Left ventricle myocardium superior (tissue), 1 donor: ENCODE results near the gene UGT1A10. TPM values are rescaled to one million over a fixed set of nuclear protein-coding genes. Genes with fewer than 3 reads are reported as not detected.
"Not testable (repeated sequence)": the region's sequence is repeated elsewhere in the genome, so short reads cannot be mapped to it uniquely, and the experiment has no call there.

Source experiments
- ATAC-seq: fragments of 200-7000 bp; cut with Tn5 transposase; one replicate; pipeline ENCODE4 v1.9.1; 2020; ENCODE audit warnings: mild to moderate bottlenecking, moderate library complexity
- DNase-seq: peaks from one replicate; pipeline ENCODE4 v3.0.0-alpha.2; 2020
- intact Hi-C: fragments of 100-400 bp; cut with micrococcal nuclease; formaldehyde crosslinking; loops from one replicate; pipeline ENCODE4 v1.11.0; 2022
- total RNA-seq: library from RNA; stranded (reverse); fragmentation: NEBNext Ultra II Directional; extraction: Animal tissue kit (Norgen Biotek cat#: 25700); gene quantifications from one replicate; pipeline ENCODE4 v1.2.1, GENCODE V29; 2021
- donor health status: DM: no; HTN: yes; CAD: no; lungs with severe emphysema.

UGT1A10 gene
- total RNA-seq, 1 donor from 2014 or later: not detected

DNA sequence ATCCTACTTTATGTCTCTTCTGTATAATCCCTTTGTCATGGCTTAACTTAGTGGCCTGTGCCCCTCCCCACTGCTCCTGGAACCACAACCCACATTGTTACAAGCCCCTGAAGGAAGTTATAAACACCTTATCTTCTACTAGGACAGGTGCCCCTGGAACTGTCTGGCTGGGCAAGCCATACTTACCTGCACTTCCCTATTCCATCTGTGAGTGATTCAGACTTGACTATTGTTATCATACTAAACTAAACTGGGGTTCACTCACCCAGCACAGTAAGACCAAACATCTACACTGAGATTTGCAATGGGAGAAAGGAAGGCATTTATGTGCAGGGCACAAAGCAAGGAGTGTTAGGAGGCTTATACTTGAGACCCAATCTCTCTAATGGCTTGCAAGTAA, 52.8 kb downstream of the UGT1A10 start:
- intact Hi-C loops: no loop called here
- no peak for ATAC-seq
- no peak for DNase-seq

- DNase-seq (no peak), ATAC-seq (no peak)
- intact Hi-C loops: no loop called here
Observed at GRCh38 chr2:233689501-233689900, 53.3 kb downstream of the UGT1A10 start.

DNA sequence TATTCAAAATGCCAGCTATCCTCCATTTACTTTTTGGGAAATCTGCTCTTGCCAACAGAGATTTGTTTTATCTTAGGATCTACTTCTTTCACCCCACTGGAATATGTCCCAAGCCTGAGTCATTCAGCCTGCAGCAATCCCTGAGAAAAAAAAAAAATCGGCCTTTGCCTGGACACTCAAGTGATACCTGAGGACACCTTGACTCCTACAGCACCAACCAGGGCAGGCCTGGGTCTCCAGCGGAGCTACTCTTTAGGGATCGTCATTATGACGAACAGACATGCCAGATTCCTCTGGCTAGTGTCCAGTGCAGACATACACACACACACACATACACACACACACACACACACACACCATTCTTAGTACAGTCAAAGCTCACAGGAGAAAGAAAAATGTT, 54.2 kb downstream of the UGT1A10 start:
- intact Hi-C loops: no loop called here
- DNase-seq (no peak), ATAC-seq (no peak)

DNA sequence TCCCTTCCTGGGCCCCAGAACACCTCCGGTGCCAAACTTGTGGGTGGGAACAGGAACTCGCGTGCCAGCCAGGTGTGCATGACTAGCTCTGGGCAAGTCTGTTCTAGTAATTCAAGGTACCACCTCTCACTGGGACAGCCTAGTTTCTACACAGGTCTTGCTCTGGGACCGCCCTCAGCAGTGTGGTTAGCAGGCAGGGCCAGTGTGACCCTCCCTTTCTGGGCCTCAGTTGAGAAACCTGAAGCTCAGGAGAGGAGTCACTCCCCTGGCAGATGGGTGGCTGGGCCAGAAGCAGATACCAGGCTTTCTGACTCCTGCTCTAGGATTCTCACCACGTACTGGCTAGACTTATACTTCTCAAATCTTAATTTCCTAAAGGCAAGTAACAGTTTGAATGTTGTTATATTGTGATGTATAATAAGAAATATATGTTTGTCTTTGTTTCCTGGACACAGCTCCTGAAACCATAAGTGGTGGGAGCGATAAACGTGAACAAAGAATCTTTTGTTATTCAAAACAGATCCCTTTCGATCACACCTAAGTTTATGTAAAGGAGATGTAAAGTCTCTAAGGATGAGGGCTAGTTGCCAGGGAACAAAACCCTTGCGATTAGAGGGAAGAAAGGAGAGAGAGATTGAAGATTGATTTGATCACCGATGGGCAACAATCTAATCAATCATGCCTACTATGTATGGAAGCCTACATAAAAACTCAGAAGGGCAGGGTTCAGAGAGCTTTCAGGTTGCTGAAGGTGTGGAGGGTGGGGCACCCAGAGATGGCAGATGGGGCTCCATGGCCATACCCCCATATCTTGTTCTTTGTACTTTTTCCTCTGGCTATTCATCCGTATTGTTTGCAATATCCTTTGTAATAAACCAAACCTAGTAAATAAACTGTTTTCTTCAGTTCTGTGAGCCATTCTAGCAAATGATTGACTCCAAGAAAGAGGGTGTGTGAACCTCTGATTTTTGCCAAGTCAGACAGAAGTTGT, 55.5 kb downstream of the UGT1A10 start:
- DNase-seq: no peak

GRCh38 chr2:233692648-233693047, 56.4 kb downstream of the UGT1A10 start, which contains the start of gene UGT1A6:
Gene UGT1A6, plus strand, starts transcription at chr2:233692890. Its CDS starts 115 bp downstream, at chr2:233693005.
- no peak for ATAC-seq
- DNase-seq: no peak
- intact Hi-C loops: no loop called here

More for the DNA sequence above, 55.5 kb downstream of the UGT1A10 start:
- intact Hi-C loops: no loop called here
- no peak for ATAC-seq

GRCh38 chr2:233693963-233694362, 57.7 kb downstream of the UGT1A10 start:
- DNase-seq (no peak), ATAC-seq (no peak)
- intact Hi-C loops: no loop called here

- DNase-seq (no peak), ATAC-seq (no peak)
- intact Hi-C loops: no loop called here
Observed at GRCh38 chr2:233698740-233699139, 62.5 kb downstream of the UGT1A10 start.

GRCh38 chr2:233699424-233700027, 63.3 kb downstream of the UGT1A10 start:
- ATAC-seq (no peak), DNase-seq (no peak)
- intact Hi-C loops: no loop called here

DNA sequence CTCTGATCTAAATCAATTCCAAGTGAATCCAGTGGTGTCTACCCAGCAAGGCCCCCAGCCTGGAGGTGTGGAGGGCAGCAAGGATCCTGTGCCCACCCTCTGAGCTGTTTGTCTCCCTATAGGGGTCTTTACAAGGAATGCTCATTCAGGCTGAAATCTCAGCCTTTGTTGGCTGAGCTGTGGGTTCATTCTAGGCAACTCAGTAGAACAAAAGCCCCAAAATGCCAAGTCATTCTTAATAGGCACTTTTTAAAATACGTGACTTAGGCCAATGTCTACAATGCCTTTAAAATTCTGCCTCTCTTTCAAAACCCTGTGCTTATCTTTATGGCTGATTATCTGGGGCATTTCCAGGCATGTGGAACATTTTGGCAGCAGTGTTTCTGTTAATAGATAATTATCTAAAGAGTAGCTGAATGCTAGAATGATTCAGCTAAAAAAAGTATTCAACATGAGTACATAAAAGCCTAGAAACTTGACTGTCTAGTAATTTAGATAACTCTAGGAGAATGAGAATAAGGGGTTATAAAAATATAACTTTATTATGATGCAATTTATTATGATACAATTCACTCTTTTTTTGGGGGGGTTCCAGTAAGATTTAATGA, 63.9 kb downstream of the UGT1A10 start:
- ATAC-seq (no peak), DNase-seq (no peak)
- intact Hi-C loops: no loop called here

DNA sequence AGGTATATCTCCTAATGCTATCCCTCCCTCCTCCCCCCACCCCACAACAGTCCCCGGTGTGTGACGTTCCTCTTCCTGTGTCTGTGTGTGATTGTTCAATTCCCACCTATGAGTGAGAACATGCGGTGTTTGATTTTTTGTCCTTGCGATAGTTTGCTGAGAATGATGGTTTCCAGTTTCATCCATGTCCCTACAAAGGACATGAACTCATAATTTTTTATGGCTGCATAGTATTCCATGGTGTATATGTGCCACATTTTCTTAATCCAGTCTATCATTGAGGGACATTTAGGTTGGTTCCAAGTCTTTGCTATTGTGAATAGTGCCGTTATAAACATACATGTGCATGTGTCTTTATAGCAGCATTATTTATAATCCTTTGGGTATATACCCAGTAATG, 64.6 kb downstream of the UGT1A10 start:
- ATAC-seq, intact Hi-C loops, DNase-seq: not testable (repeated sequence)

- no peak for DNase-seq
- intact Hi-C loops: no loop called here
- ATAC-seq: no peak
Observed at GRCh38 chr2:233702238-233702637, 66.0 kb downstream of the UGT1A10 start.

DNA sequence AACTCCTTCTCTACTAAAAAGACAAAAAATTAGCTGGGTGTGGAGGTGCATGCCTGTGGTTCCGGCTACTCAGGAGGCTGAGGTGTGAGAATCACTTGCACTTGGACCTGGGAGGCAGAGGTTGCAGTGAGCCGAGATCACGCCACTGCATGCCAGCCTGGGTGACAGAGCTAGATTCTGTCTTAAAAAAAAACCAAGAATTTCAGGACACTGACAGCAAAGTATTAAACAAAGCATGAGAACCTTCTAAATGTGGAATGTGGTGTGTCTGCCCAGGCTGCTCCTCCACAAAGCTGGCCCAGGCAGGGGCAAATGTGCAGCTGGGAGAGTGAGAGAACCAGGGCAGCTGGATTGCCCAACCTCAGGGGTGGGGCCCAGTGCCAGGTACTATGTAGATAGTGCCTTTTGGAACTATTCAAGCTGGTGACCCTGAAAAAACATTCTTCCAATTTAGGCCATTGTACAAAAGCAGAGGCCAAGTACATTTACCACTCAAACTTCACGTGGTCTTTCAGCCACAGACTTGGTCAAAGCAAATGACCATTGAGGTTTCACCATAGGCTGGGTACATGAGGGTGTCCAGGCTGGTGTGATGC, 69.8 kb downstream of the UGT1A10 start:
- intact Hi-C loops: no loop called here
- DNase-seq: no peak

DNA sequence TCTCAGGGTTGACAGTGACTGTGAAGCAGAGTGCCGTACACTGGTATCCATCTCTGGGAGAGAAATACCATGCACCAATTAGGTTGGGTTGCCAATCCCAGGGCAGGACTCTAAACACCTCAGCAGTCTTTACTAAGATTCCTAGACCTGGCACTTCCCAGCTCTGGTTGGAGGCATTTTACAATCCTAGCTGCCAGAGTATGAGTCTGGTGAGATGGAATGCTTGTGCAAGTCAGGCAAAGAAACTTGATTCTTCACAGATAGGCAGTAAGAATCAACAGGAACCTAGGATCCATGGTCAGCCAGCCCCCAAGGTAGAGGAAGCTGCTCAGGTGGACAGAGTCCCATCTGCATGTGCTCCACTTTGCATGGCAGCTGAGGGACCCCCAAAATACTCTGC, 70.5 kb downstream of the UGT1A10 start:
- no peak for DNase-seq
- intact Hi-C loops: no loop called here
- no peak for ATAC-seq

More for the DNA sequence above, 69.8 kb downstream of the UGT1A10 start:
- ATAC-seq: no peak

DNA sequence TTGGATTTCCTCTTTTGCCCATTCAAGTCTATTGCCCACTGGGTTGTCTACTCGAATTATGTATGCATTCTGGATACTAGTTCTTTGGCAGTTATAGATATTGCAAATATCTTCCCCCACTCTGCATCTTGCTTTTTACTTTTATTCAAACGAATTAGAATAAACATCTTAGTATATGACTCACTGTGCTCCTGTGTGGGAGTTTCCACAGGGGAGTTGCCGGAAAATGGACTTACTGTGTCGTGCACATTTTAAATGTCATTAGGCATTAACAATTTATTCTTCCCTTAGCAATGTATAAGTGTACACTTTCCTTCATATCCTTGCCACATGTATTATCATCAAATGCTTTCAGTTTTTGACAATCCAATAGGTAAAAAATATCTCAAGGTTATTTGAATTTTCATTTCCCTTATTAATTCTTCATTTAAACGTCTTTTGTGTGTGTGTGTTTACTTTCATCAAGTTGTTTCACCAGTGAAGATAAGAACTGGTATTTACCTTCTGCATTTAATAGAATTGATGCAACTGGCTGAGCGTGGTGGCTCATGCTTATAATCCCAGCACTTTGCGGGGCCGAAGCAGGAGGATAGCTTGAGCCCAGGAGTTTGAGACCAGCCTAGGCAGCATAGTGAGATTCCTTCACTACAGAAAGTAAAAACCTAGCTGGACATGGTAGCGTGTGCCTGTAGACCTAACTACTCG, 71.8 kb downstream of the UGT1A10 start:
- ATAC-seq (no peak), DNase-seq (no peak)
- intact Hi-C loops: no loop called here

GRCh38 chr2:233708942-233709341, 72.7 kb downstream of the UGT1A10 start:
- intact Hi-C loops: no loop called here

DNA sequence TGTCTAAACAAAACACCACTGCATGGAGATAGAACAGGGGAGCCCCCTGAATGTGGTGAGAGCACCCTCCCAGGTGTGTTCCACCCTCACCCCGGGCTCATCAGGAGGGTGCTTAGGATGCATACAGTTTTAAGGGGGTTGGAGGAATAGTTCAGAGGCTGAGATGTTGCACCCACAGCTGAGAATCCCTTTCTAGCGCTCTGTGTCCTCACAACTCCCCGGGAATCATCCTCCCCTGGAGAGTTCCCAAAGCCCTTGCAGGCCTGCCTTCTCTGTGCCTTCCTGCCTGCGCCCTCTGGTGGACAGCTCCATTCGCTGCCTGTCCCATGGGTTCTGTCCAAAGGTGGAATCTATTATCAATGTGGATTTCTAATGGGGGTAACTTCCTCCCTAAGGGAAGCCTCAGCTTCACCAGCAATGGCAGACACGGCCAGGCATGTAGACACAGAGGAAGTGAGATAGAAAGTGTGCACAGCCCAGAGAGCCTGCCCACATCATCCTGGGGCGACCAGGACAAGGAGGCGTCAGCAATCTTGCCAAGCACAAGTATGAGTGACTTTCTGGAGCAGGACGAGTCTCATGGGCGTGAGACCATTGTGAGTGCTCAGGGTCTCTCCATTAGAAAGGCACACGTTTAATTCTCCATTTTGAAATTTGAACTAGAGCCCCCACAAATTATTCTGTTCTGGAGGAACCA, 75.2 kb downstream of the UGT1A10 start:
- intact Hi-C loops: no loop called here
- ATAC-seq: peak; percentile 69
- DNase-seq: peak; percentile 78

More at GRCh38 chr2:233708942-233709341, 72.7 kb downstream of the UGT1A10 start:
- DNase-seq (no peak), ATAC-seq (no peak)

GRCh38 chr2:233712611-233713261, 76.5 kb downstream of the UGT1A10 start, which contains the start of gene UGT1A5:
Gene UGT1A5, plus strand, starts transcription at chr2:233712907. Its CDS starts 85 bp downstream, at chr2:233712992.
- DNase-seq: no peak
- ATAC-seq: no peak
- intact Hi-C loops: no loop called here

GRCh38 chr2:233713262-233713615, 77.0 kb downstream of the UGT1A10 start:
- no peak for DNase-seq
- intact Hi-C loops: no loop called here
- no peak for ATAC-seq
